Osteoblast (primary cell): ENCODE data around the gene EML4. TPM values are rescaled to one million over a fixed set of nuclear protein-coding genes. Genes with fewer than 3 reads are reported as not detected.

ENCODE experiments used
- DNase-seq: peaks from one replicate; pipeline ENCODE4 v3.0.0; 2011; ENCODE audit warnings: low spot score, mixed read lengths; ENCODE audit not compliant: insufficient read length; ENCODE audit errors: missing footprints
- H2AFZ ChIP-seq: 2 replicates; pipeline ENCODE4 v1.6.0; 2011; ENCODE audit warnings: mild to moderate bottlenecking, low read length
- H3K27ac ChIP-seq: 2 replicates; pipeline ENCODE4 v1.5.1; 2011; ENCODE audit warnings: mild to moderate bottlenecking, low read depth, low read length, moderate library complexity
- H3K27me3 ChIP-seq: 2 replicates; pipeline ENCODE4 v1.6.0; 2012; ENCODE audit warnings: mild to moderate bottlenecking, control low read depth, inconsistent platforms, low read length, moderate library complexity; ENCODE audit not compliant: insufficient read depth
- H3K36me3 ChIP-seq: 2 replicates; pipeline ENCODE4 v1.5.1; 2011; ENCODE audit warnings: mild to moderate bottlenecking, low read length, control low read depth, moderate library complexity; ENCODE audit not compliant: insufficient read depth
- H3K4me1 ChIP-seq: 2 replicates; pipeline ENCODE4 v1.5.1; 2011; ENCODE audit warnings: mild to moderate bottlenecking, low read length, control low read depth, moderate library complexity; ENCODE audit not compliant: insufficient read depth
- H3K4me2 ChIP-seq: 2 replicates; pipeline ENCODE4 v1.6.0; 2011; ENCODE audit warnings: mild to moderate bottlenecking, low read length; ENCODE audit not compliant: insufficient read depth
- H3K4me3 ChIP-seq: fragments of 200-600 bp; sonication (generic); 3 replicates; pipeline ENCODE4 v1.5.1; 2012; ENCODE audit warnings: mild to moderate bottlenecking, low read length, inconsistent platforms; ENCODE audit not compliant: insufficient read depth
- H3K79me2 ChIP-seq: 2 replicates; pipeline ENCODE4 v1.6.0; 2012; ENCODE audit warnings: mild to moderate bottlenecking, low read length, control low read depth, inconsistent platforms; ENCODE audit not compliant: insufficient read depth
- H3K9me3 ChIP-seq: 2 replicates; pipeline ENCODE4 v1.5.1; 2011; ENCODE audit warnings: low read depth, low read length, control low read depth
- H4K20me1 ChIP-seq: 2 replicates; pipeline ENCODE4 v1.6.0; 2012; ENCODE audit warnings: mild to moderate bottlenecking, low read length, control low read depth; ENCODE audit not compliant: insufficient read depth
- CTCF ChIP-seq: IDR thresholded peaks from 2 replicates; pipeline ENCODE4 v1.5.1; 2011; ENCODE audit warnings: mild to moderate bottlenecking, low read depth, low read length, moderate library complexity; ENCODE audit errors: extremely low read depth
- total RNA-seq: library from RNA; depleted of rRNA; stranded (reverse); fragments of >200 nt; gene quantifications from 2 replicates; pipeline ENCODE4 v1.2.3, GENCODE V29; 2012

EML4 gene
- total RNA-seq, 1 donor = 91.9 TPM

- DNase-seq = no peak
- Histone ChIP-seq H3K36me3 (no peaks in the 10 kb centered on the region), H3K9me3 (no peaks in the 10 kb centered on the region), H3K4me2 (no peak overlapping the region), H3K79me2 (peaks cover 94% of the 10 kb centered on the region), H4K20me1 (no peaks in the 10 kb centered on the region), H3K27me3 (no peaks in the 10 kb centered on the region), H3K4me1 (peaks cover 37% of the 10 kb centered on the region), H3K27ac (no peak overlapping the region), H3K4me3 (no peak overlapping the region), H2AFZ (no peak overlapping the region)
- no peak for TF ChIP-seq CTCF
These were observed 22.3 kb downstream of the EML4 start for GRCh38 chr2:42191285-42192009.

- H2AFZ ChIP-seq = no peak overlapping the region
- no peak for TF ChIP-seq CTCF
- no peak overlapping the region for H3K4me3 ChIP-seq
- DNase-seq = no peak
- peaks cover 38% of the 10 kb centered on the region for H3K4me1 ChIP-seq
- no peaks in the 10 kb centered on the region for H3K9me3 ChIP-seq
- H4K20me1 ChIP-seq = no peaks in the 10 kb centered on the region
- no peak overlapping the region for H3K4me2 ChIP-seq
- no peak overlapping the region for H3K27ac ChIP-seq
- no peaks in the 10 kb centered on the region for H3K36me3 ChIP-seq
- peaks cover 96% of the 10 kb centered on the region for H3K79me2 ChIP-seq
- no peaks in the 10 kb centered on the region for H3K27me3 ChIP-seq
These were observed 22.8 kb downstream of the EML4 start for GRCh38 chr2:42192010-42192373.

GRCh38 chr2:42192652-42193566 is 23.8 kb downstream of the EML4 start:
- peaks cover 39% of the 10 kb centered on the region for H3K4me1 ChIP-seq
- peak overlapping the region; percentile 34 for H3K4me2 ChIP-seq
- no peaks in the 10 kb centered on the region for H3K36me3 ChIP-seq
- no peak for TF ChIP-seq CTCF
- peaks cover 94% of the 10 kb centered on the region for H3K79me2 ChIP-seq
- DNase-seq = no peak
- no peaks in the 10 kb centered on the region for H3K9me3 ChIP-seq
- H2AFZ ChIP-seq = no peak overlapping the region
- no peaks in the 10 kb centered on the region for H4K20me1 ChIP-seq
- H3K27ac ChIP-seq = no peak overlapping the region
- no peak overlapping the region for H3K4me3 ChIP-seq
- H3K27me3 ChIP-seq = no peaks in the 10 kb centered on the region

GRCh38 chr2:42193722-42194187 is 24.6 kb downstream of the EML4 start:
- H3K36me3 ChIP-seq = no peaks in the 10 kb centered on the region
- no peaks in the 10 kb centered on the region for H3K9me3 ChIP-seq
- no peak for TF ChIP-seq CTCF
- H3K27me3 ChIP-seq = no peaks in the 10 kb centered on the region
- peak overlapping the region; percentile 7 for H3K4me2 ChIP-seq
- no peak overlapping the region for H3K4me3 ChIP-seq
- H3K4me1 ChIP-seq = peaks cover 39% of the 10 kb centered on the region
- DNase-seq = no peak
- H2AFZ ChIP-seq = no peak overlapping the region
- H3K27ac ChIP-seq = peak overlapping the region; percentile 31
- H3K79me2 ChIP-seq = peaks cover 94% of the 10 kb centered on the region
- no peaks in the 10 kb centered on the region for H4K20me1 ChIP-seq
